K562 (cell line): ENCODE measurements around the gene LMBRD1.

ENCODE experiments used
- BRD4 ChIP-seq: fragments of 200-600 bp; sonication (generic); IDR thresholded peaks from 2 replicates; pipeline ENCODE4 v1.6.1; 2017; ENCODE audit warnings: inconsistent platforms
- EZH2 ChIP-seq: IDR thresholded peaks from 2 replicates; pipeline ENCODE4 v1.6.1; 2012; ENCODE audit warnings: low read depth, mild to moderate bottlenecking, inconsistent platforms, low read length, borderline replicate concordance
- NR4A1 ChIP-seq, 2 experiments: fragments of 250-450 bp in 1 of 2; fragments of 450-650 bp in 1 of 2; sonication (Bioruptor Pico) in 1 of 2; IDR thresholded peaks; 2 replicates each; pipeline versions ENCODE4 v1.4.0 to v1.6.1; 2016 to 2020; ENCODE audit warnings: mild to moderate bottlenecking in 2 of 2, missing compliant biosample characterization in 1 of 2, missing genetic modification characterization in 1 of 2, moderate library complexity in 1 of 2
- POLR2AphosphoS5 ChIP-seq: IDR thresholded peaks from 2 replicates; pipeline ENCODE4 v1.6.1; 2011; ENCODE audit warnings: mild to moderate bottlenecking, low read depth, low read length, moderate library complexity; ENCODE audit not compliant: control insufficient read depth, insufficient read depth
- RUNX1 ChIP-seq: sonication (generic); IDR thresholded peaks from 2 replicates; pipeline ENCODE4 v1.6.1; 2016; ENCODE audit warnings: antibody characterized with exemption, low read depth
- SRSF1 ChIP-seq: fragments of 200-400 bp; formaldehyde crosslinking; IDR thresholded peaks from 2 replicates; pipeline ENCODE4 v1.6.1; 2017; ENCODE audit warnings: mild to moderate bottlenecking, low read depth, low read length, moderate library complexity
- TARDBP ChIP-seq: fragments of 450-650 bp; IDR thresholded peaks from 2 replicates; pipeline ENCODE4 v1.6.1; 2016
- ZNF140 ChIP-seq: fragments of 250-450 bp; sonication (Bioruptor Pico); IDR thresholded peaks from 2 replicates; pipeline ENCODE4 v1.8.0; 2021; ENCODE audit warnings: moderate library complexity, mild to moderate bottlenecking, inconsistent platforms
- ZSCAN29 ChIP-seq: fragments of 450-650 bp; IDR thresholded peaks from 2 replicates; pipeline ENCODE4 v1.6.1; 2017
- TF ChIP-seq, protein P1 (sequence below): sonication (generic); formaldehyde crosslinking; IDR thresholded peaks from 2 replicates; pipeline ENCODE4 v1.8.0; 2022; ENCODE audit warnings: mild to moderate bottlenecking, missing genetic modification reagents
- TF ChIP-seq, protein P2 (sequence below): sonication (generic); formaldehyde crosslinking; IDR thresholded peaks from 2 replicates; pipeline ENCODE4 v1.8.0; 2022; ENCODE audit warnings: missing genetic modification reagents, mild to moderate bottlenecking, borderline replicate concordance
- TF ChIP-seq, protein P3 (sequence below), 2 experiments: fragments of 450-650 bp; formaldehyde crosslinking in 1 of 2; IDR thresholded peaks; 2 replicates each; pipeline versions ENCODE4 v1.4.0 to v1.6.1; 2014 to 2020; ENCODE audit warnings: mild to moderate bottlenecking in 2 of 2, borderline replicate concordance in 1 of 2, low read depth in 1 of 2

DNA sequence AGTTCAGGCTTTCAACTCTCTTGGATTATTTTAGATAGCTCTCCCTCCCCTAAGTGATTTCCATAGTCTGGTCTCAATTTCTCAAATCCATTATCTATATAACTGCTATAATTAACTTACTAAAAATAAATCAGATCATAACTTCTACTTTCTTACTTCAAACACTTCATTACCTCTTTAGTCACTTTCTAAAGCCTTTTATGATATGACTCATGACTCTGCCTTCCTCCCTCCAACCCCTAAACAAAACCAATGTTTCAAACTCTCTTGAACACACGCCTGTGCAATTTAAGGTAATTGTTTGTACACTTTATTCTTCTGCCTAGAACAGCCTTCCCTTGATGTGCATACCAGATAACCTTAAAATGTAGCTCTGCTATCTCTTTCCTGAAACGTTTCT, 100.5 kb downstream of the LMBRD1 start:
- no peak for TF ChIP-seq NR4A1 (CRISPR knock-in tag; IDR thresholded peaks at IDR 0.05)
- TF ChIP-seq NR4A1 (tag; IDR thresholded peaks at IDR 0.05): no peak
- TF ChIP-seq EZH2: no peak
- TF ChIP-seq, protein P1, sequence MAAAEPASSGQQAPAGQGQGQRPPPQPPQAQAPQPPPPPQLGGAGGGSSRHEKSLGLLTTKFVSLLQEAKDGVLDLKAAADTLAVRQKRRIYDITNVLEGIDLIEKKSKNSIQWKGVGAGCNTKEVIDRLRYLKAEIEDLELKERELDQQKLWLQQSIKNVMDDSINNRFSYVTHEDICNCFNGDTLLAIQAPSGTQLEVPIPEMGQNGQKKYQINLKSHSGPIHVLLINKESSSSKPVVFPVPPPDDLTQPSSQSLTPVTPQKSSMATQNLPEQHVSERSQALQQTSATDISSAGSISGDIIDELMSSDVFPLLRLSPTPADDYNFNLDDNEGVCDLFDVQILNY (CRISPR knock-in tag): no peak
- TF ChIP-seq RUNX1: no peak
- no peak for TF ChIP-seq POLR2AphosphoS5
- TF ChIP-seq BRD4: no peak
- TF ChIP-seq, protein P2, sequence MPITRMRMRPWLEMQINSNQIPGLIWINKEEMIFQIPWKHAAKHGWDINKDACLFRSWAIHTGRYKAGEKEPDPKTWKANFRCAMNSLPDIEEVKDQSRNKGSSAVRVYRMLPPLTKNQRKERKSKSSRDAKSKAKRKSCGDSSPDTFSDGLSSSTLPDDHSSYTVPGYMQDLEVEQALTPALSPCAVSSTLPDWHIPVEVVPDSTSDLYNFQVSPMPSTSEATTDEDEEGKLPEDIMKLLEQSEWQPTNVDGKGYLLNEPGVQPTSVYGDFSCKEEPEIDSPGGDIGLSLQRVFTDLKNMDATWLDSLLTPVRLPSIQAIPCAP (CRISPR knock-in tag): no peak
- TF ChIP-seq ZNF140 (CRISPR knock-in tag): no peak
- no peak for TF ChIP-seq TARDBP
- TF ChIP-seq SRSF1: no peak
- TF ChIP-seq ZSCAN29: no peak
- TF ChIP-seq, protein P3, sequence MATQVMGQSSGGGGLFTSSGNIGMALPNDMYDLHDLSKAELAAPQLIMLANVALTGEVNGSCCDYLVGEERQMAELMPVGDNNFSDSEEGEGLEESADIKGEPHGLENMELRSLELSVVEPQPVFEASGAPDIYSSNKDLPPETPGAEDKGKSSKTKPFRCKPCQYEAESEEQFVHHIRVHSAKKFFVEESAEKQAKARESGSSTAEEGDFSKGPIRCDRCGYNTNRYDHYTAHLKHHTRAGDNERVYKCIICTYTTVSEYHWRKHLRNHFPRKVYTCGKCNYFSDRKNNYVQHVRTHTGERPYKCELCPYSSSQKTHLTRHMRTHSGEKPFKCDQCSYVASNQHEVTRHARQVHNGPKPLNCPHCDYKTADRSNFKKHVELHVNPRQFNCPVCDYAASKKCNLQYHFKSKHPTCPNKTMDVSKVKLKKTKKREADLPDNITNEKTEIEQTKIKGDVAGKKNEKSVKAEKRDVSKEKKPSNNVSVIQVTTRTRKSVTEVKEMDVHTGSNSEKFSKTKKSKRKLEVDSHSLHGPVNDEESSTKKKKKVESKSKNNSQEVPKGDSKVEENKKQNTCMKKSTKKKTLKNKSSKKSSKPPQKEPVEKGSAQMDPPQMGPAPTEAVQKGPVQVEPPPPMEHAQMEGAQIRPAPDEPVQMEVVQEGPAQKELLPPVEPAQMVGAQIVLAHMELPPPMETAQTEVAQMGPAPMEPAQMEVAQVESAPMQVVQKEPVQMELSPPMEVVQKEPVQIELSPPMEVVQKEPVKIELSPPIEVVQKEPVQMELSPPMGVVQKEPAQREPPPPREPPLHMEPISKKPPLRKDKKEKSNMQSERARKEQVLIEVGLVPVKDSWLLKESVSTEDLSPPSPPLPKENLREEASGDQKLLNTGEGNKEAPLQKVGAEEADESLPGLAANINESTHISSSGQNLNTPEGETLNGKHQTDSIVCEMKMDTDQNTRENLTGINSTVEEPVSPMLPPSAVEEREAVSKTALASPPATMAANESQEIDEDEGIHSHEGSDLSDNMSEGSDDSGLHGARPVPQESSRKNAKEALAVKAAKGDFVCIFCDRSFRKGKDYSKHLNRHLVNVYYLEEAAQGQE (IDR thresholded peaks at IDR 0.05; ENCODE audit: borderline replicate concordance): no peak
- TF ChIP-seq, protein P3 (CRISPR knock-in tag; IDR thresholded peaks at IDR 0.05; ENCODE audit: low read depth): no peak
